Keratinocyte (primary cell): ENCODE measurements around the gene SEC24B.
"Not testable (repeated sequence)": the region's sequence is repeated elsewhere in the genome, so short reads cannot be mapped to it uniquely, and the experiment has no call there.

Experiments
- EZH2 ChIP-seq: IDR thresholded peaks from one replicate; pipeline ENCODE4 v1.6.1; 2012; ENCODE audit warnings: inconsistent platforms, mild to moderate bottlenecking, low read length, moderate library complexity
- TF ChIP-seq, protein P1 (sequence below), 3 experiments: IDR thresholded peaks in 1 of 3; conservative IDR thresholded peaks in 1 of 3; optimal IDR thresholded peaks in 1 of 3; 2 replicates in 2 of 3; 3 replicates in 1 of 3; pipeline versions ENCODE3 to v1.5.1; 2011; ENCODE audit warnings: low read length in 3 of 3, mild to moderate bottlenecking in 3 of 3, moderate library complexity in 2 of 3, control low read depth in 1 of 3, inconsistent platforms in 1 of 3; ENCODE audit not compliant: insufficient read depth in 2 of 3; ENCODE audit errors: extremely low read depth in 1 of 3

DNA sequence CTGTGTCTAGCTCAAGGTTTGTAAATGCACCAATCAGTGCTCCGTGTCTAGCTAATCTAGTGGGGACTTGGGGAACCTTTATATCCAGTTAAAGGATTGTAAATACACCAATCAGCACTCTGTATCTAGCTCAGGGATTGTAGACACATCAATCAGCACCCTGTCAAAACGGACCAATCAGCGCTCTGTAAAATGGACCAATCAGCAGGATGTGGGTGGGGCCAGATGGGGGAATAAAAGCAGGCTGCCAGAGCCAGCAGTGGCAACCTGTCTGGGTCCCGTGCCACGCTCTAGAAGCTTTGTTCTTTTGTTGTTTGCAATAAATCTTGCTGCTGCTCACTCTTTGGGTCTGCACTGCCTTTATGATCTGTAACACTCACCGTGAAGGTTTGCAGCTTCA is 124.5 kb downstream of the SEC24B start:
- TF ChIP-seq, protein P1, sequence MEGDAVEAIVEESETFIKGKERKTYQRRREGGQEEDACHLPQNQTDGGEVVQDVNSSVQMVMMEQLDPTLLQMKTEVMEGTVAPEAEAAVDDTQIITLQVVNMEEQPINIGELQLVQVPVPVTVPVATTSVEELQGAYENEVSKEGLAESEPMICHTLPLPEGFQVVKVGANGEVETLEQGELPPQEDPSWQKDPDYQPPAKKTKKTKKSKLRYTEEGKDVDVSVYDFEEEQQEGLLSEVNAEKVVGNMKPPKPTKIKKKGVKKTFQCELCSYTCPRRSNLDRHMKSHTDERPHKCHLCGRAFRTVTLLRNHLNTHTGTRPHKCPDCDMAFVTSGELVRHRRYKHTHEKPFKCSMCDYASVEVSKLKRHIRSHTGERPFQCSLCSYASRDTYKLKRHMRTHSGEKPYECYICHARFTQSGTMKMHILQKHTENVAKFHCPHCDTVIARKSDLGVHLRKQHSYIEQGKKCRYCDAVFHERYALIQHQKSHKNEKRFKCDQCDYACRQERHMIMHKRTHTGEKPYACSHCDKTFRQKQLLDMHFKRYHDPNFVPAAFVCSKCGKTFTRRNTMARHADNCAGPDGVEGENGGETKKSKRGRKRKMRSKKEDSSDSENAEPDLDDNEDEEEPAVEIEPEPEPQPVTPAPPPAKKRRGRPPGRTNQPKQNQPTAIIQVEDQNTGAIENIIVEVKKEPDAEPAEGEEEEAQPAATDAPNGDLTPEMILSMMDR (optimal IDR thresholded peaks at IDR 0.05 in 1 of 3, IDR thresholded peaks at IDR 0.05 in 1 of 3, conservative IDR thresholded peaks at IDR 0.05 in 1 of 3; ENCODE audit: extremely low read depth in 1 of 3, insufficient read depth in 2 of 3, low read length in 3 of 3) = not testable (repeated sequence)
- not testable (repeated sequence) for TF ChIP-seq EZH2
